Stimulated activated CD4-positive, alpha-beta T cell treated with anti-CD3 and anti-CD28 coated beads, Interleukin-15, amount 100 ng/mL, for 1 hour (primary cell): Measurements from ENCODE around the gene RPS19BP1.

Source experiments
- DNase-seq, 2 donors: peaks; one replicate each; pipeline ENCODE4 v3.0.0-alpha.2; 2020; ENCODE audit warnings: low read depth in 1 of 2, low spot score in 1 of 2

RPS19BP1 gene

DNA sequence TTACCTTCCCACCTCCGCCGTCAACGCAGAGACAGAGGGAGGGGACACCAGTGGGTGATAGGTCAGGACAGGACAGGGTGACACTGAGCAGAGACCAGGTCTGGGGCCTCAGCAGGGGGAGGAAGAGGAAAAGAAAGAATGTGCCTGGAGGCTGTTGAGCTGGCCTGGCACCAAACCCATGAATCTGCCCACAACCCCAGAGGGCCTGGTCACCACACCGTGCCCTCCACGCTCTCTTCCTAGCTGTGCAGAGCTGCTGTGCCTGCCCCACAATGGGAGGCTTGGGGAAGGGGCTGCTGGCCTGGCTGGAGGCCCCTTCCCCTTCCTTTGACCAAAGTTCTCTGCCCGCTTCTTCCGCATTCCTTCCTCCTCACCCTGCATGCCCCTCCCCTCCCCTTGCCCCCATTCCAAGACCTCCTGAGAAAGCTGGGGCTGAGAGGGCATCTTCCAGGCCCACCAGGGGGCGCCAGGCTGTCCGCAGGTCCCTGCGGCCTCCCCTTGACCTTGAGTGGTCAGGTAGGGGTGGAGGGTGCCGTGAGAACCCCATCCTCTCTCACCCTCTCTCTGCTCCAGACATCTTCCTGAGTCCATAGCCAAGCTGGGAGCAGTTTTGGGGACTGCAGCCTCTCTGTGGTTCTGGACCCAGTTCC is 27.0 kb upstream of the RPS19BP1 start:
- DNase-seq, result no peak

DNA sequence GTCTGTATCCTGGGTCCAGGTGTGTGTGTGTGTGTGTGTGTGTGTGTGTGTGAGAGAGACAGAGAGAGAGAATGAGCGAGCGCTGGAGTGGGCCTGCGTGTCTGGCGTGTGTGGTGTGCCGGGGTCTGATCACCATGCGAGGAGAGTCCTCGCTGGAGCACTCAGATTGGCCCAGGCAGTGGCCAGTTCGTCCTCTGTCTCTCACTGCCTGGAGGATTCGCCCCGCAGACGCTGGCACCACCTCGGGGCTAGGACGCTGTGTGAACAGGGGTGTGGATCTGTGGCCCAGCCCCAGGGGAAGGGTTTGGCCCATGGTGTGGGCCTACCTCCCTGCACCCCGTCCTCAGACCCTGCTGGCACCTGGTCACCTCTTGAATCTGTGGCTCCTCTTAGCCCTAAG is 26.4 kb upstream of the RPS19BP1 start:
- no peak for DNase-seq

DNA sequence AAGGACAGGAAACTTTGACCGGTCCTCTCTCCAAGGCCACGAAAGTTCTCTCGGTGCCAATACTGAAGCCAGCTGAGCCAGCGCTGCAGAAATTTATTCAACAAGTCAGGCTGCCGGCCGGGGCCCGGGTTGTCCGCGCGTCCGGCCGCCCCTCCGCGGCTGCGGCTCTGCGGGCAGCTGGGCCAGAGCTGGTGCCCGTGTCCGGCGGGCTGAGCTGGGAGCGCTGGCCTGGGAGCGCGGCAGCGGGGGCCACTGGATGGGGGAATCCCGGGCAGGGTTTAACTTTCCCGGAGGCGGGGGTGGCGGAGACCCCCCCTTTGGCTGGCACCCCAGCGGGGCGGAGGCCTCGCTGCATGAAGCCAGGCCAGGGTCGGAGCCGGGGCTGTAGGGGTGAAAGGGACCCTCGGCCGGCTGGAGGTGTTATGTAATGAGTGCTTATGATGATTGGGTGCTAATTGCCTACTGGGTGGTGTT is 25.7 kb upstream of the RPS19BP1 start:
- DNase-seq, result no peak

DNA sequence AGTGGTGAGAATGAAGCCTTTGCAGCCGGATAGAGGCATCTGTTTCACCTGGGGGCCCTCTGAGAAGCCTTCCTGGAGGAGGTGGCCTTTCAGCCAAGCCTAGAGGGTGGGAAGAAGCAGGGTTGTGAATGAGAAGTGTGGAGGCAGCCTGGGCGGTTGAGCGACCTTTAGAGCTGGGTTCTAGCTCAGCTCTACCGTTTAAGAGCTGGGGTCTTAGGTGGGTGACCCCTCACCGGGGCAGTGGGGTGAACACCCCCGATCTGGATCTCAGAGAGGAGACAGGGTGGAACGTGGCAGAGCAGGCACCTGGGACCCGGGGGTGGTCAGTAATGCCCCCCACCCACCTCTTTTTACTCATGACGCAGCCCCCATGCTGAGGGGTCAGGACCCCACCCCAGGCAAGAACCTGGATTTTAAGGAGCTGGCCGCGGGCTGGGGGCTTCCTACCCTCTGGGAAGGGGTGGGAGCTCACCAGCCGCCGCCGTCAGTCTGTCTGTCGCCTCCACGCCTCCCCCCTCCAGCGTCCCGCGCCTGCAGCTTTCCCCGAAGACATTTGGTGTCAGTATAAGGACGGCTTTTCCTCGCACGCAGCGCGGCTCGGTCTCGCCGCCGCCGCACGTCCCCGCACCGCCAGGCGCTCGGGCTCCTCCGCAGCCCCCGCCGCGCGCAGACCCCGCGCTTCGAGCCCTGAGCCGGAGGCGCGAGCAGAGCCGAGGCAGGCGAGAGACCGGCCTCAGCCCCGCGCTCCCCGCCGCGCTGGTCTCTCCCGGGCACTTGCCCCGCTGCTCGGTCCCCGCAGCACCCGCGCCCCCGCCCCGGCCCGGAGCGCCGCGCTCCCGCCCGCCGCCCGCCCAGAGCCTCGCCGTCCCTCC is 24.7 kb upstream of the RPS19BP1 start:
- peak; percentile 21 to 46 for DNase-seq

DNA sequence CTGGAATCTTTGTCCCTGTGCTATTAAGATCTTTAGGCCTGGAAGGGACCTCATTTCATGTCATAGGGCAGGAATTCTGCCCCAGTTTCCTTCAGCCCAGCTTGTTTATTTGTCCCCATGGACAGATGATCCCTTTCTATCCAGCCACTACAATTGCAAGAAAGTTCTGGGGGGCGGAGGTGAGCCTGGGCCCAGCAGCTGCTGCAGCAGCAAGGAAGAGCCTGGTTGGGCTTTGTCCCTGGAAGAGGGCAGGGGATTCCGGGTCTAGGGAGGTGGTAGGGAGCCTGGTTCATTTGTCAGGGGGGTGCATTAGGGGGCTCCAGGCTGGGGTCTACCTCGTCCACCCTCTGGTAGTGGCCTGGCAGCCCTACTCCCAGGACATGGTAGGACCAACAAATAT is 21.6 kb upstream of the RPS19BP1 start:
- DNase-seq, result no peak

DNA sequence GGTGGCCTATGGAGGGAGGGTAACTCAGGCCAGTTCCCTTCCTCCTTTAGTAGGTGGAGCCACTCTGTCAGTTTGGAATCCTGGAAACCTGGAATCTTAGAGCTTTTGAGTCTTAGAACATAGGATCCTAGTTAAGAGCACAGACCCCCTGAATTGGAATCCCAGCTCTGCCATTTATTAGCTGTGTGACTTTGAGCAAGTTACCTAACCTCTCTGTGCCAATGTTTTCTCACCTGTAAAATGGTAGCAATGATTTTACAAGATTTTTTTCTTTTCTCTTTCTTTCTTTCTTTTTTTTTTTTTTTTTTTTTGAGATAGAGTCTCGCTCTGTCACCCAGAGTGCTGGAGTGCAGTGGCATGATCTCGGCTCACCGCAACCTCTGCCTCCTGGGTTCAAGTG is 20.9 kb upstream of the RPS19BP1 start:
- DNase-seq, result no peak

DNA sequence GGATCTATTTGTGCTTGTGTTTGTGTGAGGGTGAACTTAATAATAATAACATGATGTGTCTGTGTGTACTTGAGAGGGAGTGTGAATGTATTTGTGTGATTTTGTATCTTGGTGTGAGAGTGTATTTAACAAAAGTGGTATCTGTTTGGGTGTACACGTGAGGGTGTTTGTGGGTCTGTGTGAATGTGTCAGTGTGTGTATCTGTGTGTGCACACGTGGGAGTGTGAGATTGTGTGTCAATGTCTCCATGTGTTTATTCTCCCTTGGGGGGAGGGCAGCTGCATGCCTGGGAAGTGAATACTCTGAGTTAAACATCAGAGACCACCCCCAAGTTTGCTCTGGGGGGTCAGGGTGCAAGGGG is 15.0 kb upstream of the RPS19BP1 start:
- DNase-seq, result no peak

DNA sequence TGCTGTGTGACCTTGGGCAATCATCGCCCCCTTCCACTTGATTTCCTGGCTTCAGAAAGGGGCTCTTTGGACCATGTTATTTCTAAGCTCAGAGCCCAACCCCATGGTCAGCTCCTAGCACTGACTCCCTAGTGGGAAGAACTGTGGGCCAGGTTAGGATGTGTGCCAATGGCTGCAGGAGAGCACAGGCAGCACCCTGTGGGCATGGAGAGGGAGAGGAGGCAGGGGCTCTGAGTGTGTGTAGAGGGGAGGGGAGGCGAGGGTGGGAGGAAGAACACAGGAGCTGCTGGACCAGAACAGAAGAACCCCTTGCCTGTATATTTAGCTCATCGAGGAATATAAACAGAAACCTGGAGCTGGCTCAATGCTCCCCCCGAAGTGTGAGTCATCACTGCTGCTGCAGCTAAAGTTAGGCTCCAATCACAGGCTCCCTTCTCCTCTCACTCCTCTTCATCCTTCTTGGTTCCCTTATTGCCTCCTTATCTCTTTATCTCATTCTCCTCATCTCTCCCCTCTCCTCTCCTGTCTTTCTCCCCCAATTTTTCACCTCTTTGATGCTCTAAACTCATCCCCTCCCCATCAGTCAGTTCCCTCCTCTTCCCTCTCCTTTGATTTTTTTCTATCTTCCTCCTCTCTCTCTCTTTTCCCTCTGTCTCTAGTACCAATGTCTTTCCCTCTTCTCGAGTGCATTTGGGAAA is 14.5 kb upstream of the RPS19BP1 start:
- no peak for DNase-seq

DNA sequence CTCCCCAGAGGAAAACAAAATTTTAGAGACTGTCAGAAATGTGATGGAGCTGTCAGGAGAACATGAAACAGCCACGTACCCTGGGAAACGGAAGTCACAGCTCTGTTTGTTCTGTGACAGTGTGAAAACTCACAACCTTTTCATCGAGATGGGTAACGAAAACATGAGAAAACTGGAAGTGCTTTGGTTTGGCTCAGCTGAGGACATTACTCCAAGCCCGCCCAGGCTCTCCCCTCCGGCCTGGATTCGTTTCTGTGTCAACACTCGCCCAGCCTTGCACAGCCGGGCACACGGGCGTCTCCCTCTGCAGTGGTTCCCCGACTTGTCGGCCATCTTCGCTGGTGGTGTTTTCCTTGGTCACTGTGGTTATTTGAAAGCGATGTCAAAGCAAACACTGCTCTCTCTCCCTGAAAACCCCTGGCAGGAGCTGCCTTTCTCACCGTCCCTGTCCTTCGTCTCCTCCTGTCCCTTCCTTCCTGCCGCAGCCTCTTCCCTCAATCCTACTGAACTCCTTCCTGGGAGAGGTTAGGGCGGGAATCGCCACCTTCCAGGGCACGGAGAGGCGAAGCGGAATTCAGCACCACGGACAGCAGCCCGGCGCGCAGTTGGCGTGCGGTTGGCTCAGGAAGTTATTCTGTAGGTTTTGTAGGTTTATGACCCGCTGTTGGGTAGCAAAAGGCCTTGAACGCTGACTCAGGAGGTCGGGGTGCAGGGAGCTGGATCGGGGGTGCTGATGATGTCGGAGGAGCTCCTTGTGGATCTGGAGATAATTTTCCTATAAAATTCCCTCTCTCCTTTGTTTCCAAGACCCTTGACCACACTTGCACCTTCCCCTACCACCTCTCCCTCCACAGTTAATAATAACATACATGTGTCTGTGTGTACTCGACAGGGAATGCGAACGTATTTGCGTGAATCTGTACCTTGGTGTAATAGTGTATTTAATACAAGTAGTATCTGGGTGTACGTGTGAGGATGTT is 13.1 kb upstream of the RPS19BP1 start:
- DNase-seq, result peak; percentile 42 to 64

DNA sequence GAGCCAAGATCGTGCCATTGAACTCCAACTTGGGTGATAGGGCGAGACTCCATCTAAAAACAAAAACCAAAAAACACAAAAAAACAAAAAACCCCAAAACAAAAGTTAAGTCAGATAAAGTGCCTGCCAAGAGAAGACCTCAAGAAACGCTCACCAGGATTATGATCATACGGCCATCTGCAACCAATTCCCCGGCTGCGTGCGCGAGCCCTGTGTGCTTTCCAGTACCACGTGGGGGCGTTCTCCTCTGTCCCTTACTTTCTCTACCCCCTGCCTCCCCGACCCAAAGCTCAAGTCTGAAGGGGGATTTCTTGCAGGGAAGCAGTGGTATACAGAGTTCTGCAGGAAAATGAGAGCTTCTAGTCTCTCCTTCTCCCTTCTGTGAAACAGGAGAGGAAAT is 10.5 kb upstream of the RPS19BP1 start:
- no peak for DNase-seq

DNA sequence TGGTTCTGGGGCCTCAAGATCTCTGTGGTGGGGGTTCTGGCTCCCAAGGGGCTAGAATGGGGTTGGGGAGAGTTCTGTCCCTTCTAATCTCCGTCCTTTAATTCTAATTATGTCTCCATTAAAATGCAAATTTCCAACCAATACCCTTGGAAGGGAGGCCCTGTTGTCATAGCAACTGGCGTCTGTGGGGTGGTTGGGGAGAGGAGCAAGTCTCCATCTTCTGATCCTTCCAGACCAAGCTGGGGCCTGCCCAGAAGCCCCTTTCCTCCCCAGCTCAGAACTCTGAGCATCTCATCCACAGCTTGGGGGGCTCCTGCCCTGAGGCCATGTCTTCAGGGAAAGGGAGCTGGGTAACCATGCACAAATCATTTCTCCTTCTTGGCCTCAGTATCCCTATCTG is 5.4 kb upstream of the RPS19BP1 start:
- DNase-seq, result no peak

DNA sequence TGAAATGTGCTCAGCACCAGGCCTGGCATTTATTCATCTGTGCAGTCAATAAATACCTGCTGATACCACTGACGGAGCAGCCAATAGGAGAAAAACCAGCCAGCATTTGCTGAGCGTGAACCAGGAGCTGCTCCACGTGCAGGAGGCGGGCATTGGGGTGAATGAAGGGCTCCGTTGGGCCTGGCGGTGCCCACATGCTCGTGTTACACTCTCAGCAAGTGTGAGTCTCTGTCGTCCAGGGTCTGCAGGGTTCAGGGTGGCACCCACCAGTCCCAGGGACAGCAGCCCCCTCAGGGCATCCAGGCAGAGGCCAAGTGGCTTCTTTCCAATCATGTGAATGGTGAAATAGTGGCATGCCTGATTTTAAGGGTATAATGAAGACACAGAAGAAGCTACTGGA is 4.2 kb upstream of the RPS19BP1 start:
- no peak for DNase-seq

DNA sequence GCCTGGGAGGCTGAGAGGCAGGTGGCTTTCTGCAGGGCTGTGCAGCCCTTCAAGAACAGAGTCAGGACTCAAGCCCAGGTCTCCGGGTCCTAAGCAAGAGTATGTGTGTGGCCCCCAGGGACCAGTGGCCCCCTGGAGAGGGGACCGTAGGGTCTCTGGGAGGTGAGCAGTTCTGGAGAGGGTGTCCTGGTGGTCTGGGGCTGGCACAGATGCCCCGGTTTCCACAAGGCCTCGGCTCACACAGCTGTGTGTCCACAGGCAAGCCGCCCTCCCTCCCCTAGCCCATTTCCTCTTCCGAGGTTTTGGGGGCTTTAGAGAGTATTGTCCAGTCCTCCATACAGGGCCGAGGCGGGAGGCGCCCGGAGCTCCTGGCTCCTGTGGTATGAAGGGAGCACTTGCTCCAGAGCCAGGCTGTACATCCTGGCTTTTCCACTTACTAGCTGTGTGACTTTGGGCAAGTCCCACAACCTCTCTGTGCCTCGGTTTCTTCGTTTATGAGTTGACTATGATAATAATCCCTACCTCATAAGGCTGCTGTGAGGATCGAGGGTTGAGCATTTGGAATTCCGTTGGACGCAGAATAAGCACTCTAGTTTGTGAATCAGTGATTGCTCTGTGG is 3.4 kb upstream of the RPS19BP1 start:
- DNase-seq, result no peak

DNA sequence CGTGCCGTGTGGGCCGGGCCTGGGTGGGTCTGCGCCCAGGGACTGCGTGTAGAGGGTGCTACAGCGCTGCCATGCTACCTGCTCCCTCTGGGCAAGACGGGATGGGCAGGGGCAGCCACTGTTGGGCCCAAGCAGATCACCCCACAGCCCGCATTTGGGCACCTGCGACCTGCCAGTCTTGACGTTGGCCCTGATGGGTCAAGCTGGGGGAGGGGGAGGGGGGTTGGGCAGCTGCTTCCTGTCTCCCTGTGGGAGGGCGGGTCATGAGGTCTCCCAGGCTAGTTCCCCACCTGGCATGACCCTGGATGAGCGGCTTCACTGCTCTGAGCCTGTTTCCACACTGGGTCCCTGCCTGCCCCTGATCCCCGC is 2.8 kb upstream of the RPS19BP1 start:
- no peak for DNase-seq

DNA sequence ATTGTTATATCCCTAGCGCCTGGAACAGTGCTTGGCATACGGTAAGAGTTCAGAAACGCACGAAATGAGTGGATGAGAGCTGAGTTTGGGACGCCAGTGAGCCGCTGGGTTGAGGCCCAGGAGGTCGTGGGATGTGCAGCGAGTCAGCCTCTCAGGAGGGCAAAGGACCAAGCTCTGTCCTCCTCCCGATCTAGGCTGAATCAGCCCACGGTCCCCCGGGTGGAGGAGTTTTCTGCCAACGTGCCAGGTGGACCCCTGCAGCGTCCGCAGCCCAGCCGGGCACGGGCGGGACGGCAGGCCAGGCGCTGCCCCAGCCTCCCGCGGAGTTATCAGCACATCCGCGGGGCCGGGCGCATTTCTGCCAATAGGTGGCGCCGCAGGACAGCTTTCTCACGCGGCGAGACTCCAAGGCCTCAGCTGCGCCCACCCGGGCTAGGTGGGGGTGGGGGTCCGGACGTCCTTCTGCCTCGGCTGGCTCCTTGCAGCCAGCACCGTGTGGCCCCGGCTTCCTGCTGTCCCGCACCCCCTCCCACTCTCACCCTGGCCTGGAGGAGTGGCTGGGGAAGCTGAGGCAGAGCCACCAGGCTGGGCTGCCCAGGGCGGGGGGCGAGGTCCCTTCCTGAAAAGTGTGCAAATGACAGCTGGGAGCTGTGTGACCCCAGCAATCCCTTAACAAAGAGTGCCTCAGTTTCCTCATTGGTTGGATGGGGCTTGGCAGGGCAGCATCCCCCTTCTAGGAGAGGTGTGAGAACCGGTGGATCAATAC is 2.2 kb upstream of the RPS19BP1 start:
- DNase-seq, result peak; percentile 58 to 77

DNA sequence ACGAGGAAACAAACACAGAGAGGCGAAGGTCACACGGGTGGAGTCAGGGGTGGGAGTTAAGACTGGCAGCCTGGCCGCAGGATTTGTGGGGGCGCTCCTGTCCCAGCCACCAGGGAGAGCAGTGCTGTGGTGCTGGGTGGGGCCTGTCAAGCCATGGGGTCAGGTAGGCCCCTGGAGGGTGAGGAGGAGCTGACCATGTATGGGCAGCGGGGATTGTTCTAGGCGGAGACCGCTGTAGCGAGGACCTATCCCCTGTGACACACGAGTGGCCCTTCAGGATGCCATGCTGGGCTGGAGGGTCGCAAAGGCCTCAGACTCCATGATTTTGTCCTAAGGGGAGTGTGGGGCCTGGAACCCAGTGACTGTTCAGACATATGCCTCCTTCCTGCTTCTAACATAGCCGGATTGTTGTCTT is 1.6 kb upstream of the RPS19BP1 start:
- no peak for DNase-seq

DNA sequence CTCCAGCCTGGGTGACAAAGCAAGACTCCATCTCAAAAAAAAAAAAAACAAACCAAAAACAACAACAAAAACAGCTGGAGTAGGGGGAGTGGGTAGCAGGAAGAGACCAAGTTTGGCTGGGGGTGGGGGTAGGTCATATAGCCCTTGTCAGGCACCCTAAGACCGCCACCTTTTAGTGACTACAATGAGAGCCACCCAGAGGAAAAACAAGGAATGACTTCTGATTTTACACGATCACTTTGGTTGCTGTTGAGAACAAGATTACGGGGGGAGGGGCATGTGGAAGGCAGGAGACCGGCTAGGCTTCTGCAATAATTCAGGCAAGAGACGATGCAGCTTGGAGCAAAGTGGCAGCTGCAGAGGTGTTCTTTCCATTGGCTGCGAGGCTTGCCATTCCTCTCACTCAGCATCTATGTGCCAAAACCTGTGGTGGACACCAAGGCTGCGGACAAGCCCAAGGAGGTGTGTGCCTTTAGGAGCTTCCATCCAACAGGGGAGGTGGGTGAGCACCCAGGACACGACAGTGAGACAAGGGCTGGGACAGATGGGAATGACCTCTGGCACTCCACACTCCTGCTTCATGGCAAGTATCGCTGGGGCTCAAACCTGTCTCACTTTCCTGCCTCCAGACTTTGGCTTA is 1.7 kb downstream of the RPS19BP1 start:
- no peak for DNase-seq

DNA sequence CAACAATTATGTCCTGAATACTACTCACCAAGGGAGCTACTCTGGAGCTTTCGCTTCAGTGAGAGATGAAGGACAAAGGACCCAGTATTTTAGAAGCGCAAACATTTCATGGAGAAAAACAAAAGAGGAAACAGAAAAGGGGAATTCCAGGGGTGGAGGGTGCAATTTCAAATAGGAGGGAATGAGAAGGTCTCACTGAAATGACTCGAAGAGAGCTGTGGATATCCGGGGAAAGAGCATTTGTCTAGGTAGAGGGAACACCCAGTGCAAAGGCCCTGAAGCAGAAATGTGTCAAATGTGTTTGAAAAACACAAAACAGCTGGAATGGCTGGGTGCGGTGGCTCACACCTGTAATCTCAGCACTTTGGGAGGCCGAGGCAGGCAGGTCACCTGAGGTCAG is 2.4 kb downstream of the RPS19BP1 start:
- DNase-seq, result no peak

DNA sequence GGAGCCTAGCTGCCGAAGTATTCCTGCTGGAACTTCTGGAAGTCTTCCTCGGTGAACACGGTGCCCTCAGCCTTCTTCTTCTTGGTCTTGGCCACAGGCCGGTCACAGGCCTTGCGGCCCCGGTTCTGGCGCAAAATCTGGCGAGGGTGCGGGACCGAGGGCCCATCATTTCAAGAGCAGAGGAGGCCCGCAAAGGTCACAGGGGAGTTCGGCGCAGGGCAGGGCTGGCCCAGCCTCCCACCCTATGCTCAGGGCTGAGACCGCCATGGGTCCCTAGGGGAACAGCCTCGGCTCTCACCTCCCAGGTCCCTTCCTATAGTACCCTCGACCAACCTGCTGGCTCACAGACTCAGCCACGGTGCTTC is 3.1 kb downstream of the RPS19BP1 start:
- no peak for DNase-seq
